ENCODE results near the gene PRTFDC1. TPM values are rescaled to one million over a fixed set of nuclear protein-coding genes. Genes with fewer than 3 reads are reported as not detected.

Gene PRTFDC1
- total and polyA plus RNA-seq, 2 donors (not counting 3 experiments of a cell fraction or from before 2014, with no cell fraction given), result 22.0 to 27.0 TPM

DNA sequence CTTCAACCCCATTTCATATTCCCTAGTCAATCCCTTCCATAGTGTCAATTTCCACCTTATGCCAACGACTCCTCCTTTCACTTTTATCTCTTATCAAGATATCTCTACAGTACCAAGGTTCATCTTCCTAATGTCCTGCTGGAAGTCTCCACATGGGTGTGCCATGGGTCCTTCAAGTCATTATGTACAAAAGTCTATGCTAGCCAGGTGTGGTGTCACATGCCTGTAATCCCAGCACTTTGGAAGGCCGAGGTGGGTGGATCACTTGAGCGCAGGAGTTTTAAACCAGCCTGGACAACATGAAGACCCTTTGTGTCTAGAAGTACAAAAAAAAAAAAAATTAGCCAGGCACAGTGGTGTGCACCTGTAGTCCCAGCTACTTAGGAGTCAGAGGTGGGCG is 47.6 kb downstream of the PRTFDC1 start:
- Histone ChIP-seq H3K36me3 (ENCODE audit: control insufficient read depth in 2 of 2, extremely low read depth in 1 of 2, insufficient read depth in 2 of 2, low read length in 2 of 2) (no peaks in the 10 kb centered on the region), H3K9me3 (replicated peaks; ENCODE audit: control insufficient read depth, insufficient read depth, low read length) (no peaks in the 10 kb centered on the region), H4K20me1 (replicated peaks; ENCODE audit: control insufficient read depth, extremely low read depth, insufficient read depth, low read length) (no peaks in the 10 kb centered on the region), H3K9ac (replicated peaks; ENCODE audit: extremely low read depth, insufficient read depth, low read length) (no peak overlapping the region), H2AFZ (ENCODE audit: low read depth, low read length) (no peak overlapping the region), H3K79me2 (ENCODE audit: control insufficient read depth, insufficient read depth, low read length) (no peaks in the 10 kb centered on the region), H3K27me3 (ENCODE audit: control insufficient read depth in 2 of 2, insufficient read depth in 2 of 2, low read length in 2 of 2) (no peaks in the 10 kb centered on the region), H3K4me3 (replicated peaks in 1 of 3; ENCODE audit: insufficient read depth in 1 of 3, low read depth in 1 of 3, low read length in 3 of 3) (no peak overlapping the region), H3K9me1 (replicated peaks; ENCODE audit: control insufficient read depth, extremely low read depth, insufficient read depth, low read length) (no peaks in the 10 kb centered on the region), H3K4me1 (ENCODE audit: control insufficient read depth, extremely low read depth, insufficient read depth, low read length) (peaks cover 23% of the 10 kb centered on the region), H3K4me2 (ENCODE audit: insufficient read depth, low read length) (no peak overlapping the region), H3K27ac (ENCODE audit: insufficient read depth, low read depth, low read length) (no peak overlapping the region)
- intact Hi-C loops (cut with micrococcal nuclease), result no loop called here
- BruUV-seq (replicated peaks), result no TSS peak
- dilution Hi-C loops (cut with MboI; ENCODE audit: extremely low pct_ligation_motif_present, low sequenced_read_pairs), result no loop called here
- POLR2A ChIA-PET, result no interaction called here
- TF ChIP-seq GATA2 (IDR thresholded peaks at IDR 0.05; ENCODE audit: insufficient read depth, insufficient read length, low read depth, low read length) (no peak), CTCF (IDR thresholded peaks at IDR 0.05; ENCODE audit: extremely low read depth in 1 of 2, insufficient read depth in 1 of 2, low read depth in 1 of 2, low read length in 2 of 2) (no peak)
- FAIRE-seq, result no peak
- DNase-seq (ENCODE audit: low read depth, low spot score), result no peak
- CTCF ChIA-PET, result no interaction called here

DNA sequence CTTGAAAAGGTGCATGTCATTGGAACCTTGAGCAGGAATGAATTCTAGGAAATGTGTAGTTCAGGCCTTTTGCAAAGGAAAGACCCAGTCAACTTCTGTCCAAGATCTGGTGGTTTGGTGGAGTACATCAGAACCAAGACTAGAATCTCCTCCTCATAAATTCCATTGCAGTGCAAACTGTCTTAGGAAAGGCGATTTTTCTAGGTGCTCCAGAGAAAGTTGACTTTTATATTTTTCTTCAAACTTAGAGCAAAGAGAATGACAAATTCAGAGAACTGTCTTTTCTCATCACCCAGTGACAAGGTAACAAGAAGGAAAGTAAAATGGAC is 50.0 kb downstream of the PRTFDC1 start:
- Histone ChIP-seq H3K9ac (replicated peaks; ENCODE audit: extremely low read depth, insufficient read depth, low read length) (no peak overlapping the region), H4K20me1 (replicated peaks; ENCODE audit: control insufficient read depth, extremely low read depth, insufficient read depth, low read length) (no peaks in the 10 kb centered on the region), H3K4me1 (ENCODE audit: control insufficient read depth, extremely low read depth, insufficient read depth, low read length) (peaks cover 23% of the 10 kb centered on the region), H3K79me2 (ENCODE audit: control insufficient read depth, insufficient read depth, low read length) (no peaks in the 10 kb centered on the region), H3K4me3 (replicated peaks in 1 of 3; ENCODE audit: insufficient read depth in 1 of 3, low read depth in 1 of 3, low read length in 3 of 3) (no peak overlapping the region), H3K27ac (ENCODE audit: insufficient read depth, low read depth, low read length) (no peak overlapping the region), H3K9me3 (replicated peaks; ENCODE audit: control insufficient read depth, insufficient read depth, low read length) (no peaks in the 10 kb centered on the region), H3K36me3 (ENCODE audit: control insufficient read depth in 2 of 2, extremely low read depth in 1 of 2, insufficient read depth in 2 of 2, low read length in 2 of 2) (no peaks in the 10 kb centered on the region), H3K4me2 (ENCODE audit: insufficient read depth, low read length) (no peak overlapping the region), H3K27me3 (ENCODE audit: control insufficient read depth in 2 of 2, insufficient read depth in 2 of 2, low read length in 2 of 2) (no peaks in the 10 kb centered on the region), H2AFZ (ENCODE audit: low read depth, low read length) (no peak overlapping the region), H3K9me1 (replicated peaks; ENCODE audit: control insufficient read depth, extremely low read depth, insufficient read depth, low read length) (no peaks in the 10 kb centered on the region)
- no peak for DNase-seq (ENCODE audit: low read depth, low spot score)
- no peak for FAIRE-seq
- ChIA-PET POLR2A (no interaction called here), CTCF (interaction anchor here (0.8 to 1.1 kb wide), 3 partner anchors 17 to 86 kb away, joined by 3 read pairs; no protein-coding TSS in a partner anchor)
- TF ChIP-seq FOS (IDR thresholded peaks at IDR 0.05; ENCODE audit: borderline replicate concordance, insufficient read depth, low read length), result no peak
- no peak for TF ChIP-seq POLR2AphosphoS5 (IDR thresholded peaks at IDR 0.05; ENCODE audit: insufficient read depth, low read depth, low read length)
- no peak for TF ChIP-seq JUN (IDR thresholded peaks at IDR 0.05; ENCODE audit: borderline replicate concordance, insufficient read depth, insufficient read length, low read depth)
- TF ChIP-seq GATA2 (IDR thresholded peaks at IDR 0.05; ENCODE audit: insufficient read depth, insufficient read length, low read depth, low read length), result peak; percentile 6
- no peak for TF ChIP-seq MAX (IDR thresholded peaks at IDR 0.05; ENCODE audit: insufficient read depth, insufficient read length)
- intact Hi-C loops (cut with micrococcal nuclease) (loop anchor here (2.0 kb wide), 2 partner anchors 18 to 52 kb away; no protein-coding TSS in a partner anchor), dilution Hi-C loops (cut with MboI; ENCODE audit: extremely low pct_ligation_motif_present, low sequenced_read_pairs) (no loop called here)
- BruUV-seq (replicated peaks), result no TSS peak

All from endothelial cell of umbilical vein (primary cell).